GM23248 (cell line): ENCODE results near the gene RFX4.

Experiments used
- EZH2 ChIP-seq: fragments of 200-600 bp; sonication (generic); IDR thresholded peaks from 2 replicates; pipeline ENCODE4 v1.6.1; 2018; ENCODE audit warnings: antibody characterized with exemption, mild to moderate bottlenecking; ENCODE audit not compliant: insufficient read depth, poor library complexity, severe bottlenecking
- EZH2phosphoT487 ChIP-seq: fragments of 200-600 bp; sonication (generic); IDR thresholded peaks from 2 replicates; pipeline ENCODE4 v1.6.1; 2018; ENCODE audit warnings: antibody characterized with exemption, moderate library complexity, mild to moderate bottlenecking, low read depth; ENCODE audit not compliant: insufficient read depth

- TF ChIP-seq EZH2phosphoT487 (no peak), EZH2 (no peak)
Measured at GRCh38 chr12:106774005-106774807, 191.4 kb downstream of the RFX4 start, which contains the start of gene RIC8B.
